Lung (tissue), 12 donors: Measurements from ENCODE around the gene TUBA1C. TPM values are rescaled to one million over a fixed set of nuclear protein-coding genes. Genes with fewer than 3 reads are reported as not detected.
A peak's percentile ranks its signal among the peaks of the same experiment; 100 is the strongest.

ENCODE experiments used
- ATAC-seq: fragments of 200-7000 bp; cut with Tn5 transposase; one replicate; pipeline ENCODE4 v1.9.1; 2020; ENCODE audit warnings: moderate number of reproducible peaks; ENCODE audit not compliant: insufficient read depth, low FRiP score
- DNase-seq, 3 donors: peaks; one replicate each; pipeline ENCODE4 v3.0.0-alpha.2; 2013 to 2017
- H3K27ac ChIP-seq, 2 donors: one replicate each; pipeline ENCODE4 v1.5.1; 2013; ENCODE audit warnings: mild to moderate bottlenecking in 2 of 2, moderate library complexity in 2 of 2, control low read depth in 1 of 2, inconsistent platforms in 1 of 2, low read depth in 1 of 2, low read length in 1 of 2
- H3K27me3 ChIP-seq, 3 donors: one replicate each; pipeline ENCODE4 v1.5.1; 2013; ENCODE audit warnings: low read length in 2 of 3; ENCODE audit not compliant: control insufficient read depth in 3 of 3, insufficient read depth in 3 of 3
- H3K36me3 ChIP-seq, 4 donors: one replicate each; pipeline ENCODE4 v1.5.1; 2013; ENCODE audit warnings: low read length in 4 of 4, mild to moderate bottlenecking in 1 of 4, moderate library complexity in 1 of 4; ENCODE audit not compliant: control insufficient read depth in 4 of 4, insufficient read depth in 4 of 4
- H3K4me1 ChIP-seq, 5 donors: one replicate each; pipeline ENCODE4 v1.5.1; 2013; ENCODE audit warnings: low read length in 5 of 5, mild to moderate bottlenecking in 2 of 5, moderate library complexity in 1 of 5; ENCODE audit not compliant: control insufficient read depth in 5 of 5, insufficient read depth in 5 of 5
- H3K4me3 ChIP-seq: one replicate; pipeline ENCODE4 v1.5.1; 2013; ENCODE audit warnings: mild to moderate bottlenecking, control low read depth, moderate library complexity
- H3K9ac ChIP-seq, 2 donors: one replicate each; pipeline ENCODE4 v1.5.1; 2013; ENCODE audit warnings: low read length in 2 of 2, control low read depth in 1 of 2; ENCODE audit not compliant: insufficient read depth in 1 of 2
- H3K9me3 ChIP-seq, 4 donors: one replicate each; pipeline ENCODE4 v1.5.1; 2013; ENCODE audit warnings: low read length in 3 of 4, mild to moderate bottlenecking in 1 of 4, moderate library complexity in 1 of 4; ENCODE audit not compliant: control insufficient read depth in 4 of 4, insufficient read depth in 3 of 4
- WGBS, 2 donors: extraction: QIAGEN DNeasy Blood & Tissue Kit; methylation state at CpG; one replicate each; pipeline ENCODE4 v1.1.7; 2013; 5-methylcytosine and 5-hydroxymethylcytosine counted together
- polyA plus RNA-seq, 2 donors: library from polyadenylated mRNA; stranded (reverse); fragments of 200-250 nt; gene quantifications; one replicate each; pipeline ENCODE4 v1.2.1, GENCODE V29; 2013
- total RNA-seq, 2 donors: library from RNA; depleted of rRNA in 1 of 2; stranded (reverse); fragments of >200 nt in 1 of 2; gene quantifications; one replicate each; pipeline ENCODE4 v1.2.1, GENCODE V29; 2014 to 2021
- TF ChIP-seq, protein P1 (sequence below): IDR thresholded peaks from 2 replicates; pipeline ENCODE4 v1.5.1; 2012; ENCODE audit warnings: mild to moderate bottlenecking; ENCODE audit errors: control extremely low read depth, extremely low read depth
- donor health status: control.
- donor health status: control.
- donor health status: Bipolar disorder and iron deficiency.
- donor health status: healthy.
- donor health status: DM: yes; HTN: yes; CAD: no.

TUBA1C gene
- total and polyA plus RNA-seq, 4 donors, result 54.3 to 593 (median 201) TPM

DNA sequence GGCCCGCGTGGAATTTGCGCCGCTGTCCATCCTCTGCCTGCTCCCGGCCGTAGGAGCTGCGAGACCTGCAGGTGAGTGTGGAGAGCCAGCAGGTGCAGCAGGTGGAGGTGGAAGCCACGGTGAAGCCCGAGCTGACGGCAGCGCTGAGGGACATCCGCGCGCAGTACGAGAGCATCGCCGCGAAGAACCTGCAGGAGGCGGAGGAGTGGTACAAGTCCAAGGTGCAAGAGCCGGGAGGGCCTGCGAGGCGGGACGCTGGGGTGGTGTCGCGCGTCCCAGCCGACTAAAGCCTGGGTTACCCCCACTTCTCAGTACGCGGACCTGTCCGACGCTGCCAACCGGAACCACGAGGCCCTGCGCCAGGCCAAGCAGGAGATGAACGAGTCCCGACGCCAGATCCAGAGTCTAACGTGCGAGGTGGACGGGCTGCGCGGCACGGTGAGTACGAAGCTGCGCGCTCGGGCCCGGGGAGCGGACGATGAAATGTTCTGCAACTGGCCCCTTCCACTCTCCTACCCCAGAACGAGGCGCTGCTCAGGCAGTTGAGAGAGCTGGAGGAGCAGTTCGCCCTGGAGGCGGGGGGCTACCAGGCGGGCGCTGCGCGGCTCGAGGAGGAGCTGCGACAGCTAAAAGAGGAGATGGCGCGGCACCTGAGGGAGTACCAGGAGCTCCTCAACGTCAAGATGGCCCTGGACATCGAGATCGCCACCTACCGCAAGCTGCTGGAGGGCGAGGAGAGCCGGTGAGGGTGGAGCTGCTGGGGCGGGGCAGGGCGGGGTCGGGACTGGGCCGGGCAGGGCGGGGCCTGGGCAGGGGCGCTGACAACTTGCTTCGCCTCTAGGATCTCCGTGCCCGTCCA is 32.2 kb downstream of the TUBA1C start:
- 3 to 5% methylated on average over 50 to 77 of the region's 77 CpGs for WGBS, 2 donors
- peak; percentile 20 for ATAC-seq
- Histone ChIP-seq H3K4me1 (peaks cover 0 to 25% (median 16%) of the 10 kb centered on the region in 5 donors), H3K27ac (no peak overlapping the region), H3K27me3 (peaks cover 0 to 62% (median 47%) of the 10 kb centered on the region in 3 donors), H3K9ac (no peak overlapping the region), H3K36me3 (no peaks in the 10 kb centered on the region), H3K4me3 (no peak overlapping the region), H3K9me3 (no peaks in the 10 kb centered on the region)
- DNase-seq, result no peak
- TF ChIP-seq, protein P1, sequence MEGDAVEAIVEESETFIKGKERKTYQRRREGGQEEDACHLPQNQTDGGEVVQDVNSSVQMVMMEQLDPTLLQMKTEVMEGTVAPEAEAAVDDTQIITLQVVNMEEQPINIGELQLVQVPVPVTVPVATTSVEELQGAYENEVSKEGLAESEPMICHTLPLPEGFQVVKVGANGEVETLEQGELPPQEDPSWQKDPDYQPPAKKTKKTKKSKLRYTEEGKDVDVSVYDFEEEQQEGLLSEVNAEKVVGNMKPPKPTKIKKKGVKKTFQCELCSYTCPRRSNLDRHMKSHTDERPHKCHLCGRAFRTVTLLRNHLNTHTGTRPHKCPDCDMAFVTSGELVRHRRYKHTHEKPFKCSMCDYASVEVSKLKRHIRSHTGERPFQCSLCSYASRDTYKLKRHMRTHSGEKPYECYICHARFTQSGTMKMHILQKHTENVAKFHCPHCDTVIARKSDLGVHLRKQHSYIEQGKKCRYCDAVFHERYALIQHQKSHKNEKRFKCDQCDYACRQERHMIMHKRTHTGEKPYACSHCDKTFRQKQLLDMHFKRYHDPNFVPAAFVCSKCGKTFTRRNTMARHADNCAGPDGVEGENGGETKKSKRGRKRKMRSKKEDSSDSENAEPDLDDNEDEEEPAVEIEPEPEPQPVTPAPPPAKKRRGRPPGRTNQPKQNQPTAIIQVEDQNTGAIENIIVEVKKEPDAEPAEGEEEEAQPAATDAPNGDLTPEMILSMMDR, result no peak

DNA sequence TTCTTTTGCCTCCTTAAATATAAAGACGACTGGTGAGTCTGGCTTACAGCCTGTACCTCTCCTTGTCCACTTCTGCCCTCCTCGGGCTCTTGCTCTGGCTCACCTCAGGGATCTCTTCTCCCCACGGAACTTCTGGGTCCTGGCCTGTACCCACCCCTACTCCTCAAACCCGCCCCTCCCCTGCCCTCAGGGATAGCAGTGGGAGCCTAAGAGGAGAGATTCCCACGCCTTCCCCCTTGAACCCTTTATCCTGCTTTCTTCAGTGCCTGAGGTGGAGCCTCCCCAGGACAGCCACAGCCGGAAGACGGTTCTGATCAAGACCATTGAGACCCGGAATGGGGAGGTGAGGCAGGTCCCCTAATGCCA is 32.8 kb downstream of the TUBA1C start:
- Histone ChIP-seq H3K9ac (no peak overlapping the region), H3K4me1 (peaks cover 0 to 20% (median 16%) of the 10 kb centered on the region in 5 donors), H3K27ac (no peak overlapping the region), H3K27me3 (peaks cover 0 to 57% (median 47%) of the 10 kb centered on the region in 3 donors), H3K9me3 (no peaks in the 10 kb centered on the region), H3K36me3 (no peaks in the 10 kb centered on the region), H3K4me3 (no peak overlapping the region)
- DNase-seq (no peak), ATAC-seq (no peak)
- 23 to 31% methylated on average over 8 of the region's 8 CpGs for WGBS, 2 donors
- TF ChIP-seq, protein P1, result no peak

DNA sequence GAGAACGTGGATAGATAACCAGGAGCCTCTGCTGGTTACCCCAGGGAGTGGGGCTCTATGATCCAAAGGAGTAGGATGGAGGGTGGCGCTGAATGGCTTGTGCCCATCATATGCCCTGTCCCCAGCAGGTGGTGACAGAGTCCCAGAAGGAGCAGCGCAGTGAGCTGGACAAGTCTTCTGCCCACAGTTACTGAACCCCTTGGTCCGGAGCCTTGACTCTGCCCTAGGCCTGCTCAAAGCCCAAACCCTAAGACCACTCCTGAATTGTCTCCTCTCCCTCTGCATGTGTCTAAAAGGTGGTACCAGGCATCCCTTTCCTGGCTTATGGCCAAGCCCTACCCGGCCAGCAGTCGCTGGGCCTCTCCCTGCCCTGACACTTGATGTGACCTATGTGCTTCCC is 33.3 kb downstream of the TUBA1C start:
- peaks cover 0 to 54% (median 47%) of the 10 kb centered on the region in 3 donors for H3K27me3 ChIP-seq
- no peak for DNase-seq

More for the DNA sequence above, 33.3 kb downstream of the TUBA1C start:
- Histone ChIP-seq H3K4me3 (no peak overlapping the region), H3K9me3 (no peaks in the 10 kb centered on the region), H3K27ac (no peak overlapping the region), H3K36me3 (no peaks in the 10 kb centered on the region), H3K9ac (no peak overlapping the region), H3K4me1 (peaks cover 0 to 16% (median 14%) of the 10 kb centered on the region in 5 donors)
- 41 to 50% methylated on average over 6 of the region's 6 CpGs for WGBS, 2 donors
- ATAC-seq, result no peak
- TF ChIP-seq, protein P1, result no peak
